ENCODE data around the gene CENPF.

DNA sequence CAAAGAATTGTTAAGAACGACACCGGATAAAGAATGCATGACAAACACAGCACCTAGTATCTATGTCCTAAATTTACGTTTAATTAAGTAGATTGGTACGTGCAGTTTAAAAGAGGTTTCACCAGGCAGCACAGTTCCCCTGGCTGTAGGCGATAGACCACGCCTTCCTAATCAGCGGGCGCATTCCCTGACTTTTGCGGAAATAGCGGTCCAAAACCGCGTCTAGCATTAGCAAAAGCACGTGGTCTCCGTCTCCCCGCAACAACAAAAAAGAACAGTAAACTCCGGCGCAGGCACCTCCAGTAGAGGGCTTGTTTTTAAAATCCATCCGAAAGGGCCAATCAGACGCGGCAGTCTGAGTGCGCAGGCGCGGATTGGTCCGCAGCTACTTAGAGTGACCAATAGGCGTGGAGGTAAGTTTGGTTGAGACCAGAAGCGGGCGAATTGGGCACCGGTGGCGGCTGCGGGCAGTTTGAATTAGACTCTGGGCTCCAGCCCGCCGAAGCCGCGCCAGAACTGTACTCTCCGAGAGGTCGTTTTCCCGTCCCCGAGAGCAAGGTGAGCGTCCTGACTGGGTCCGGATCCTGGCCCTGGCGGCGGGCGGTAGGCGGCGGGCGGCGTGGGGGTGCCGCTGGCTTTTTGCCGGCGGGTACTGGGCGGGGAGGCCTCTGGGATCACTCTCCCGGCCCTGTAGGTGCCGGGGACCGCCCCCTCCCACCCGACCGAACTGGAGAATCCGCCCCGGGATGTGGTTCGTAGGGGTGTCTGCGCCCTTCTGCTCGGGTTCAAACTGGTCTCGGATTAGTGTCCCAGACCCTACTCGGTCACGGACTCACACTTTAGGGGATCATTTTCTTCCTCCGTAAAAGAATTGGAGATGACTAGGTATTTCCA lies at the start of gene CENPF:
- TF ChIP-seq, protein P1, sequence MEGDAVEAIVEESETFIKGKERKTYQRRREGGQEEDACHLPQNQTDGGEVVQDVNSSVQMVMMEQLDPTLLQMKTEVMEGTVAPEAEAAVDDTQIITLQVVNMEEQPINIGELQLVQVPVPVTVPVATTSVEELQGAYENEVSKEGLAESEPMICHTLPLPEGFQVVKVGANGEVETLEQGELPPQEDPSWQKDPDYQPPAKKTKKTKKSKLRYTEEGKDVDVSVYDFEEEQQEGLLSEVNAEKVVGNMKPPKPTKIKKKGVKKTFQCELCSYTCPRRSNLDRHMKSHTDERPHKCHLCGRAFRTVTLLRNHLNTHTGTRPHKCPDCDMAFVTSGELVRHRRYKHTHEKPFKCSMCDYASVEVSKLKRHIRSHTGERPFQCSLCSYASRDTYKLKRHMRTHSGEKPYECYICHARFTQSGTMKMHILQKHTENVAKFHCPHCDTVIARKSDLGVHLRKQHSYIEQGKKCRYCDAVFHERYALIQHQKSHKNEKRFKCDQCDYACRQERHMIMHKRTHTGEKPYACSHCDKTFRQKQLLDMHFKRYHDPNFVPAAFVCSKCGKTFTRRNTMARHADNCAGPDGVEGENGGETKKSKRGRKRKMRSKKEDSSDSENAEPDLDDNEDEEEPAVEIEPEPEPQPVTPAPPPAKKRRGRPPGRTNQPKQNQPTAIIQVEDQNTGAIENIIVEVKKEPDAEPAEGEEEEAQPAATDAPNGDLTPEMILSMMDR (conservative IDR thresholded peaks at IDR 0.05): no peak
- TF ChIP-seq EZH2 (IDR thresholded peaks at IDR 0.05; ENCODE audit: low read depth): no peak

Measured in PC-9 (cell line).